Stomach (tissue), 4 donors: ENCODE data around the gene ERBB4.

ENCODE experiments used
- CTCF ChIP-seq, 7 experiments: fragments of 450-650 bp in 4 of 7; fragments of 200-600 bp in 3 of 7; sonication (generic) in 3 of 7; IDR thresholded peaks; one replicate each; pipeline ENCODE4 v1.5.1; 2016 to 2019; ENCODE audit warnings: antibody characterized with exemption in 7 of 7, control low read depth in 2 of 7, mild to moderate bottlenecking in 1 of 7
- EP300 ChIP-seq: sonication (generic); formaldehyde crosslinking; IDR thresholded peaks from one replicate; pipeline ENCODE4 v1.6.1; 2017; ENCODE audit warnings: antibody characterized with exemption
- POLR2AphosphoS5 ChIP-seq, 3 donors: sonication (generic); formaldehyde crosslinking; IDR thresholded peaks; one replicate each; pipeline ENCODE4 v1.6.1; 2016; ENCODE audit warnings: antibody characterized with exemption in 3 of 3

DNA sequence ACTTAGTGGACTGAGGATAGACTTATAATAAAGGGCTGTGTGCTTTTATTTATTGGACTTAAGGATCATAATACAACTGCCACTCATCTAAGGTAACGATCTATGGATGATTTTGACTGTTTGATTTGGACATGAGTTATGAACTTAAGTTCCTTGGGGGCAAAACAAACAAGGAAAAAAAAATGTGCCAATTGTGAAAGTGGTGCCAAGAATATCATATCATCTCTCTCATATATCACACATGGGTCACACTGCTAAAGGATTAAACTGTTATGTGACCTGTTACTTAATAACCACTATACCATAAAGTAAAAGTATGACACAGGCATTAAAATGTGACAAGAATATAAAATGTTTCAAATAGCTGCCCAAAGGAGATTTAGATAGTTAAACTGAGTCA, 886.3 kb downstream of the ERBB4 start:
- no peak for TF ChIP-seq CTCF (IDR thresholded peaks at IDR 0.05)
- TF ChIP-seq POLR2AphosphoS5 (IDR thresholded peaks at IDR 0.05) = no peak
- no peak for TF ChIP-seq EP300
